Measurements from ENCODE around the gene ARMH3. TPM values are rescaled to one million over a fixed set of nuclear protein-coding genes. Genes with fewer than 3 reads are reported as not detected.

Gene ARMH3
- total RNA-seq, 1 donor from 2014 or later: 4.5 TPM

DNA sequence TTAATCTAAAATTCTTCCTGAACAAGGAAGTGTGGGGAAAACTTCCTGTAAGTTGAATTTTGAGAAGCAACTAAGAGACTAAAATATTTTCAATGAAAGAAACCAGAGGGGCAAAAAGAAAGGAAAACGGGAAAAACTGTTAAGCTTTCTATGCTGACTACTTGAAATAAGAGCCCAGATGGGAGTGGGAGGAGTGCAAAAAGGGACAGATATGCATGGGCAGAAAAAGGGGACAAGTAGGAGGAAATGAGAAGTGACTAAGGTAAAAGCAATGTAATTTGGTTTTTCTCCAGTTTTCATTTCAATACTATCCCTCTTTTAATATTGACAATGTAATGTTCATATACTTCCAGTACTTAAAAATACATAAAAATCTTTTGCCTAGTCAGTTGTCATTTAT is 248.8 kb downstream of the ARMH3 start:
- Histone ChIP-seq H3K4me1 (peaks cover 0 to 14% of the 10 kb centered on the region in 2 donors), H3K27ac (no peak overlapping the region), H3K4me3 (no peak overlapping the region), H3K9me3 (no peaks in the 10 kb centered on the region), H3K27me3 (no peaks in the 10 kb centered on the region), H3K36me3 (peaks cover 75 to 97% of the 10 kb centered on the region in 2 donors)
- intact Hi-C loops (cut with DNase I): no loop called here
- TF ChIP-seq, protein P1, sequence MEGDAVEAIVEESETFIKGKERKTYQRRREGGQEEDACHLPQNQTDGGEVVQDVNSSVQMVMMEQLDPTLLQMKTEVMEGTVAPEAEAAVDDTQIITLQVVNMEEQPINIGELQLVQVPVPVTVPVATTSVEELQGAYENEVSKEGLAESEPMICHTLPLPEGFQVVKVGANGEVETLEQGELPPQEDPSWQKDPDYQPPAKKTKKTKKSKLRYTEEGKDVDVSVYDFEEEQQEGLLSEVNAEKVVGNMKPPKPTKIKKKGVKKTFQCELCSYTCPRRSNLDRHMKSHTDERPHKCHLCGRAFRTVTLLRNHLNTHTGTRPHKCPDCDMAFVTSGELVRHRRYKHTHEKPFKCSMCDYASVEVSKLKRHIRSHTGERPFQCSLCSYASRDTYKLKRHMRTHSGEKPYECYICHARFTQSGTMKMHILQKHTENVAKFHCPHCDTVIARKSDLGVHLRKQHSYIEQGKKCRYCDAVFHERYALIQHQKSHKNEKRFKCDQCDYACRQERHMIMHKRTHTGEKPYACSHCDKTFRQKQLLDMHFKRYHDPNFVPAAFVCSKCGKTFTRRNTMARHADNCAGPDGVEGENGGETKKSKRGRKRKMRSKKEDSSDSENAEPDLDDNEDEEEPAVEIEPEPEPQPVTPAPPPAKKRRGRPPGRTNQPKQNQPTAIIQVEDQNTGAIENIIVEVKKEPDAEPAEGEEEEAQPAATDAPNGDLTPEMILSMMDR (IDR thresholded peaks at IDR 0.05): no peak
- no peak for DNase-seq (ENCODE audit: low spot score in 2 of 2)

DNA sequence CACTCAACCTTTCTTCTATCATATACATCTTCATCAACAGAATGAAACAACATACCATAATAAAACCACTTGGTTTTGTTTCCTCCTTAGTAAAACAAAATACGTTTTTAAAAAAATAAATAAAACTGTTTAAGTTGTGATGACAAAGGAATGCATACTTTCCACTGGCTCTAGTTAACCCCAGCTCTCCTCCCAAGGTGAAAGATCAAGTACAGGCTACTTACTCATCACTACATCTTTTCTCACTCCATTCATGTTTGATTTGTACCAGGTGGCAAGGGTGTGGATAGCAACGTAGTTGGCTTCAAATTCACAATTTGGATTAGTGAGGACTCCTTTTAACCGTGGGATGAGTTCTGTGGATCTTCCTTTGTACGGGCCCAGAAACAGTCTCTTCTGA is 252.5 kb downstream of the ARMH3 start:
- intact Hi-C loops (cut with DNase I): no loop called here
- TF ChIP-seq, protein P1 (IDR thresholded peaks at IDR 0.05): no peak
- no peaks in the 10 kb centered on the region for H3K27me3 ChIP-seq
- H3K27ac ChIP-seq: no peak overlapping the region
- no peak overlapping the region for H3K4me3 ChIP-seq
- no peaks in the 10 kb centered on the region for H3K4me1 ChIP-seq
- peaks cover 97 to 100% of the 10 kb centered on the region in 2 donors for H3K36me3 ChIP-seq
- no peak for DNase-seq (ENCODE audit: low spot score in 2 of 2)
- no peaks in the 10 kb centered on the region for H3K9me3 ChIP-seq

DNA sequence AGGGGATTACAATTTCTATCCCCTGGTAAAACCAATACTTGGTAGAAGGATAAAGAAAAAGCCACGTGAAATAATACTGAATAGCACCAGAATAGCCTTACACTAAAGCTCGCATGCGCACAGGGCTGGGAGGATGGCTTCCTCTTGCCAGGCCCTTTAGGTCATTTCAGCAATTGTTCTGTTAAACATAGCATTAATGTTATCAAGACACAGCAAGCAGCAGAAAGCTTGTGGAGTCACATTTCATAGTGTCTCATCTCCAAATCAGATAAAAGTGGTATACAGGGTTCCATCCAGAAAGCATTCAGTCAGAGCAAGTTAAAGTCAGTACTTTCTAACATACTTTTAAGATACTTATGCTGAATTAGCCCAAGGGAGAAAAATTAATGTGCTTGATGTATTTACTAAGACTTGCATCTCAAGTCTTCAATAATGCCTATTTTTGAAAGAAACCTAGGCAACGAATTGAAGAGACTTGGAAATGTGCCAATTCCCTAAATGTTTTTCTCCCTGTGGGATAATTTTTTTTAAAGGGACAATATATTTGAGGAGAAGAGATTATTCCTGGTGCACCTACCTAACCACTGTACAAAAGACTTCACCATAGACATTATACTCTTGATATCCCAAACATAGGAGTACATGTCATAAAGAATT is 258.4 kb downstream of the ARMH3 start:
- H3K4me3 ChIP-seq: no peak overlapping the region
- TF ChIP-seq, protein P1 (IDR thresholded peaks at IDR 0.05): no peak
- H3K9me3 ChIP-seq: no peaks in the 10 kb centered on the region
- DNase-seq (ENCODE audit: low spot score in 2 of 2): no peak
- no peaks in the 10 kb centered on the region for H3K4me1 ChIP-seq
- H3K27ac ChIP-seq: no peak overlapping the region
- peaks cover 96 to 100% of the 10 kb centered on the region in 2 donors for H3K36me3 ChIP-seq
- H3K27me3 ChIP-seq: no peaks in the 10 kb centered on the region
- intact Hi-C loops (cut with DNase I): no loop called here

Other genes starting within 250 kb of the ARMH3 start
- 66.8 TPM for gene OGA, start 237.7 kb downstream of the ARMH3 start, total RNA-seq
- 1.1 TPM for gene KCNIP2, start 212.4 kb downstream of the ARMH3 start, total RNA-seq
- 39.9 TPM for gene HPS6, start 9.2 kb upstream of the ARMH3 start, total RNA-seq
- gene LDB1, start 64.2 kb upstream of the ARMH3 start, total RNA-seq: 29.8 TPM
- gene PPRC1, start 76.9 kb upstream of the ARMH3 start, total RNA-seq: 30.7 TPM
- gene NOLC1, start 96.2 kb upstream of the ARMH3 start, total RNA-seq: 33.3 TPM
- not detected for gene ELOVL3, start 170.1 kb upstream of the ARMH3 start, total RNA-seq
- gene PITX3, start 185.3 kb upstream of the ARMH3 start, total RNA-seq: not detected
- gene GBF1, start 189.4 kb upstream of the ARMH3 start, total RNA-seq: 56.0 TPM

Data from ascending aorta (tissue), 2 donors.